Hematopoietic multipotent progenitor cell treated with erythropoietin and hydrocortisone succinate and interleukin-3 and kit ligand, for 6 days (in vitro differentiated cells): ENCODE data around the gene SNAPC1.
"Not testable (repeated sequence)": the region's sequence is repeated elsewhere in the genome, so short reads cannot be mapped to it uniquely, and the experiment has no call there.

Source experiments
- DNase-seq: peaks from one replicate; pipeline ENCODE4 v3.0.0-alpha.2; 2015

SNAPC1 gene, protein sequence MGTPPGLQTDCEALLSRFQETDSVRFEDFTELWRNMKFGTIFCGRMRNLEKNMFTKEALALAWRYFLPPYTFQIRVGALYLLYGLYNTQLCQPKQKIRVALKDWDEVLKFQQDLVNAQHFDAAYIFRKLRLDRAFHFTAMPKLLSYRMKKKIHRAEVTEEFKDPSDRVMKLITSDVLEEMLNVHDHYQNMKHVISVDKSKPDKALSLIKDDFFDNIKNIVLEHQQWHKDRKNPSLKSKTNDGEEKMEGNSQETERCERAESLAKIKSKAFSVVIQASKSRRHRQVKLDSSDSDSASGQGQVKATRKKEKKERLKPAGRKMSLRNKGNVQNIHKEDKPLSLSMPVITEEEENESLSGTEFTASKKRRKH

DNA sequence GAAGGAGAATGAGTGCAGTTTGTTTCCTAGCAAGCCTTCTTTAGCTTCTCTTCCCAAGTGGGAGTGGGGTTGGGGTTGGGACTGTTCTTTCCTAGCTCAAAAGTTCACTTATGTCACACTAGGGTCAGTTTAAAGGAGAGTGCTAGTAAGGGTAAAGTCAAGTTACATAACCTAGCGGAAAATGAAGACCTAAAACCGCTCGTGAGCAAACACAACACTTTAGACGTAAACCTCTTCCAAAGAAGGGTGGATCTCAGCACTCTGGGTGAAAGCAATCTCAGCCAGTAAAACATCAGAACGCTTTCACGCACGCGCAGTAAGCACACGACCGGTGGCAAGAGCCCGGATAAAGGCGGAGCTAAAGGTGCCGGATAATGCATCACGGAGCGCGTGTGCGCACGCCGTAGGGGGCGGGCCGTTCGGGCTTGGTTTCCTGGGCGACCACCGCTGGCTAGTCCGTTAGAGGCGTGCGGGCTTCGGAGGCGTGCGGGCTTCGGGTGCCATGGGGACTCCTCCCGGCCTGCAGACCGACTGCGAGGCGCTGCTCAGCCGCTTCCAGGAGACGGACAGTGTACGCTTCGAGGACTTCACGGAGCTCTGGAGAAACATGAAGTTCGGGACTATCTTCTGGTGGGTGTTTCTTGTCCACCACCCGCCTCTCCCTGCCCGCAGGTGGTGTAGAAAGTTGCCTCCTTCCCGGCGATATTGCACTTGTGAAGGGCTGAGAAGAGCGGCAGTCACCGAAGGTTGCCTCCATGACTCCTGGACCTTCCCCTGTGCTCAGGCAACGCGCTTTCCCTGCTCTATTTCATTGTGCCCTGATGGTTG lies at the start of gene SNAPC1:
SNAPC1 (plus strand) TSS at position 462 of the 828 bp plus-strand sequence; CDS start at position 503, 41 bp downstream.
- DNase-seq = peak; percentile 100

DNA sequence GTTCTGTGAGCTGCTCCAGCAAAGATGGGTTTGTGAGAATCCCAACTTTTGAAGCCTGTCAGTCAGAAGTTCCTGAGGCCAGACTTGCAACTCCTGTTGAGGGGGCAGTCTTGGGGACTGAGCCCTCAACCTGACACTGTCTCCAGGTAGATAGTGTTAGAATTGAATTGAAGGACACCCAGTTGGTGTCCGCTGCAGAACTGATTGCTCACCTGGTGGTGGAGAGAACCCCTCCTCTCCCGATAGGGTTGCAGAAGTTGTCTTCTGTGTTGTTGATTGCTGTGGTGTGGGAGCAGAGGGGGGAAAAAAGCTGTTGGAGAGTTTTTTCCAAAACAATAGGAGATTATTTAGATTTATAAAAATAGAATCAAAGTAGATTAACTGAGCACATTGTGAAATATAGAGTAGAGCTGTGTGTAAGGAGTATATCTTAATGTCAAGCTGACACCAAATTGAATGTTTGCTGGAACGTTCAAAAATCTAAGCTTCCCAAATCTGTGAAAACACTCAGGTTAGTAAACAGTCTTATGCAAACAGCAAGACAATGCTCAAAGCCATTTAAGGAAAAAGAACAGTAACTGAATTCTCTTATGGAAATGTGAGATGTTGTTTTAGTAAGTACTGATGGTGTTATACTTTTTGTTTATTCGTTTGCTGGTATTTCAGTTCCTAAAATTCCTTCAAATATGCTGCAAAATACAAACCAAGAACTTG lies 48.3 kb upstream of the SNAPC1 start:
- DNase-seq = no peak

DNA sequence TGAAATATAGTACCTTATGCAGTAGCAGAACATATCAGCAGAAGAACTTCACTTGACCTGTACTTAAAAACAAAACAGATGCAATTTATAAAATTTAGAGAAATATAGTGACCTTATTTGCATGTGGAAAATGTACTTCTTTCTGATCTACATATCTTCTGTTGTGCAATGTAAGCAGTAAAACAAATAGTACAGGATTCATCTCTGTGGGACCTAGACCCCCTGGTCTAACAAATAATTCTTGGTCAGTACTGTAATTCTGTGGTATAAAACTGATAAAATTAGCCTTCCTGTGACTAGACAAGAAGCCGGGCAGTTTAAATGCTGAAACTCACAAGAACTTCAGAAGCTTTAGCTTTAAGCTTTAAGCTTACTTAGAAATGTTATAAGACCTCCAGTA lies 45.3 kb upstream of the SNAPC1 start:
- no peak for DNase-seq

DNA sequence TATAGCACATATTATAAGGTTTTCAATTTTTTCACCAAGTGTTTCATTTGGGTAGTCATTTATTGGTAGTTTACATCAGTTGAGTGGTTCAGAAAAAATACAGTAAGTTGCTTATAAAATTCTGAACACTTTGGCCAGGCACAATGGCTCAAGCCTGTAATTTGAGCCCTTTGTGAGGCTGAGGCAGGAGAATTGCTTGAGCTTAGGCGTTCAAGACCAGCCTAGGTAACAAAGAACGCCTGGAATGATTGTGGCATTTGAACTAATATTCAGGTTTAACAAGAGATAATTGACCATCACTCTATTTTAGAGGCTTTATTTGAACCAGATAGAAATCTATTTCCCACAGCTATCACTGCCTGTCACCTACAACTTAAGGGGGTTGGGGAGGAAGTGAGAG lies 44.2 kb upstream of the SNAPC1 start:
- DNase-seq = no peak

DNA sequence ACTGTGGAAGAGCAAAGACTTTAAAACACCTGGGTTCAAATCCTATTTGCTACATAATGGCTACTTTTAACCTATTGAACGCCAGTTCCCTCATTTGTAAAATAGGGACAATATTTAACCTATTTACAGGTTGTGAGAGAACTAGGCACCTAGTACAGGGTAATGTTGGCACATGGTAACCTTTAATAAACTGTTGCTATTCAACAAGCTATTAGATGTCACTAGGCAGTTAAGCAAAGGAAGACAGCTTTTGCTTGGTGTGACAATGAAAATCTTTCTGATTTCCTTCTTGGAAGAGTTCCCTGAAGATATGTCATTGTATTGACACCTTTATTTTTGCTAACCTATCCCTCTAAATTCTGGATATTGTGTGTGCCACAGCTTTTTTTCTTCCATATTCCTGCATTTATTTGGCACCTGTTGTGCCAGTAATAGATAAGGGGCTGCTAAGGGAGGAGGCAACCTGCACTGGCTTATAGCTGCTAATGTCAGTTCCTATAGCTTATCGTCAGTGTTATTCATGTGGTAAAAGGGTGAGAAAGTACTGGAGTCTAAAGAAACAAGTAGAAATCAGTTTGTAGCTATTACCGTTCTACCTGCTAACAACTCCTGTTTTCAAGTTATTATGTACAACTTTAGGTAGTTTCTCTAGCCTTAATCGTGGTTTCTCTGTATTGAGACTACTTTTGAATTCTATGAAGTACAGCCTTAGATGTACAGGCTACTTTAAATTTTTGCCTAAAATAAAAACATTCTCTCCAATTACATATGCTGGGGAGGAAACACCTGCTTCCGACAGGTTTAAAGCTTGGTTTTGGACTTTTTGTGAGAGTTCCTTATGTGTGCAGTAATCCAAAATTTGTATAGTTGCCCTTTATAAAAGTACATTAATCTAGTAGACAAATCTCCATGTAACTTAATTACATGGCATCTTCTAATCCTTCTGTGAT lies 42.6 kb upstream of the SNAPC1 start:
- DNase-seq = peak; percentile 73

DNA sequence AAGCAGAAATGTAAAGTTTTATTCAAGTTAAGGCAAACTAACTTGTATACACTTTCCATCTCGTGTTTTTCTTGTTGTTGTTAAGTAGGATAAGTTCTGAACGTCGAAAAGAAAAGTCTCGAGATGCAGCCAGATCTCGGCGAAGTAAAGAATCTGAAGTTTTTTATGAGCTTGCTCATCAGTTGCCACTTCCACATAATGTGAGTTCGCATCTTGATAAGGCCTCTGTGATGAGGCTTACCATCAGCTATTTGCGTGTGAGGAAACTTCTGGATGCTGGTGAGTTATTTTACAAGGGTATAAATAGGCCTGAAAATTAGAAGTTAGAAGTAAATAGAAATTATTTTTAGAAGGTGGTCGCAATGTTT lies 41.9 kb upstream of the SNAPC1 start:
- DNase-seq = peak; percentile 64

DNA sequence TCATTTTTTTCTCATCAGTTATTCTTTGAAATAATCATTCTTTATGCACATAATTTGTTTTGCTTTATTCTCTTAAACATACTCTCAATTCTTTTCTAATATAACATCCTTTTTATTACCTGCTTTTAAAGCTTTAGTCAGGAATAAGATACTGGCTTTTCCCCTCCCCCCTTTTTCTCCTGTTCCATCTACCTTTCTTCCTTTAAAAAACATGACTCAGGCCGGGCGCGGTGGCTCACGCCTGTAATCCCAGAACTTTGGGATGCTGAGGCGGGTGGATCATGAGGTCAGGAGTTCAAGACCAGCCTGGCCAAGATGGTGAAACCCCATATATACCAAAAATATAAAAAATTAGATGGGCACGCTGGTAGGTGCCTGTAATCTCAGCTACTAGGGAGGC lies 41.5 kb upstream of the SNAPC1 start:
- DNase-seq = no peak

DNA sequence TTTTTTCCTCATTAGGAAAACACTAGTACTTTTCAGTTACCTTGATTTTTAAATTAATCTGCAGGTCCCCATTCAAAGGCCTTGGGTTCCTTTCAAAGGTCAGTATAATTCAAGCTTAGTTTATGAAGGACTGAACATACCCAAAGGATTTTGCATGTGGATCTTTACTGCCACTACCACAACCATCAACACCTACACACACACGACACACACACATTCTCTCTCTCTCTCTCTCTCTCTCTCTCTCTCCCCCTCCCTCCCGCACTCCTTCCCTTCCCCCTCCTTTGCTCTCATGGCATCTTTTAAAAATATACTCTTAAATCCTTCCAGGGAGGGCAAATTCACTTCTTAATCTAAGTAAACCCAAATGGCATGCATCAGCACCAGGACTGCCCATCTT lies 38.1 kb upstream of the SNAPC1 start:
- DNase-seq = no peak

DNA sequence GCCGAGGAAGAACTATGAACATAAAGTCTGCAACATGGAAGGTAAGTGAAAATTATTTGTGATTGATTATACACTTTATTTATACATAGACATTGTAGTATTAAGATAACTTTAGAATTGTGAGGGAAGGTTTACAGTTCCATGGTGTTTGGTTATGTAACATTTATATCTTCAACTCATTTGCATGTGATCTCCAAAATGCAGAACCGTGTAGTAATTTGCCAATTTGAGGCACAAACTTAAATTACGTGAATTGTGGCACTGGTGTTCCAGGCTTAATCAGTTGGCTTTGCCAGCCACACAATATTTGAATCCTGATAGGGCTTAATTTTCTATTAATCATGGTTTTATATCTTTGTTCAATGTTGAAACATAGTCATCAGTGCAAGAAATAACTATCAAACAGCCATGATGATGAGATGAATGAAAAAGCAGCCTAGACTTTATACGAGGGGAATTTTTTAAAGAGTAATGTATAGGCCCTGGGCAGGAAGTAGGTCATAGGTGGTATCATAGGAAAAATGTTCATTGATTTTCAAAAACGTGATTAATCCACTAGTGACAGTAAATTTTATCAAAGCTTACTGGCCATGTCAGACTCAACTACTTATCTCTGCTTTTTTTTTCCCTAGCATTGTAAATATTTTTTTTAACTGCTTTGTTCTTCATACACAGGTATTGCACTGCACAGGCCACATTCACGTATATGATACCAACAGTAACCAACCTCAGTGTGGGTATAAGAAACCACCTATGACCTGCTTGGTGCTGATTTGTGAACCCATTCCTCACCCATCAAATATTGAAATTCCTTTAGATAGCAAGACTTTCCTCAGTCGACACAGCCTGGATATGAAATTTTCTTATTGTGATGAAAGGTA lies 35.2 kb upstream of the SNAPC1 start:
- no peak for DNase-seq

DNA sequence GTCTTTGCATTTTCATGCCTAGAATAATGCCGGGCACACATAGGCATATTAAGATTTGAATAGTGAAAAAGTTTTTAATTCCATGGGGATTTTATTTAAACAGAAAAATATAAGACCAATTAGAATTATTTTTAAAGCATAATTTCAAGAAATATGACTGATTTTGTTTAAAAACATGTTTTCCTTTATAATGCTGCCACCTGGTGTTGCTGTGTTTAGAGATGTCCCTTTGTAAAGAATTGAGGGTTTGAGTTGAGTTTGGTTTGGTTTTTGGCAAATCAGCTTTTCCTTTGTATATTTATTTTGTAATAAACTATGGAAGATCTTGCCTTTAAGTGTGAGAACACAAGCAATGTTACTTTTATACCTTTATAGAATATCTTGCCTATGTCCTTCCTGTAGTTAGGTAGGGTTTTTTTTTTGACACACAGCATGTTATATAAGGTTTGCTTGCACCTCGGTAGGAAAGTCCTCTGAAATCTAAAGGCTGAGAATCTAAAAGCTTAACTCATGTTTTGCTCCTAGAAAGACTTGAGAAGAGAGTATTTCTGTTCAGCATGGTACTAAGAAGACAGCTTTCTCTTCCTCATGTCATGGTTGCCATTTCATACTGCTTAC lies 31.4 kb upstream of the SNAPC1 start:
- peak; percentile 38 for DNase-seq

DNA sequence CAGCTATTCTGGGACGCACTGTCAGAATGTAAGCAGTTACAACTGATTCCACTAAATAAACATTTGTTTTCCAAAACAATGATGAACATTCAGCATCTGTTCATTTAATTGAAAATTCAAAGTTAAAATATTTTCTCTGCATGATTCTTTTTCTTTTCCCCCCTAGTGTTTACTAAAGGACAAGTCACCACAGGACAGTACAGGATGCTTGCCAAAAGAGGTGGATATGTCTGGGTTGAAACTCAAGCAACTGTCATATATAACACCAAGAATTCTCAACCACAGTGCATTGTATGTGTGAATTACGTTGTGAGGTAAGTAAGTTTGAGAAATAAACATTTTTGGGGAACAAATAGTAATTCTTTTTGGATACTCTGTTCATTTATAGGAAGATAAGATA lies 28.2 kb upstream of the SNAPC1 start:
- DNase-seq = peak; percentile 10

DNA sequence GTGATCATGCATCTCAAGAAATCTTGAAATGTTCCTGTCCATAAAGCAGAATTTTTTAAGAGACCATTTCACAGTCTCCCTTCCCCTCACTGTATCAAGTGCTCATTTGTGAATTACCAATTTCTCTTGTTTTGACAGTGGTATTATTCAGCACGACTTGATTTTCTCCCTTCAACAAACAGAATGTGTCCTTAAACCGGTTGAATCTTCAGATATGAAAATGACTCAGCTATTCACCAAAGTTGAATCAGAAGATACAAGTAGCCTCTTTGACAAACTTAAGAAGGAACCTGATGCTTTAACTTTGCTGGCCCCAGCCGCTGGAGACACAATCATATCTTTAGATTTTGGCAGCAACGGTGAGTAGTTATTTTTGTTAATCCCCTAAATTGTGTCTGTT lies 25.5 kb upstream of the SNAPC1 start:
- no peak for DNase-seq

DNA sequence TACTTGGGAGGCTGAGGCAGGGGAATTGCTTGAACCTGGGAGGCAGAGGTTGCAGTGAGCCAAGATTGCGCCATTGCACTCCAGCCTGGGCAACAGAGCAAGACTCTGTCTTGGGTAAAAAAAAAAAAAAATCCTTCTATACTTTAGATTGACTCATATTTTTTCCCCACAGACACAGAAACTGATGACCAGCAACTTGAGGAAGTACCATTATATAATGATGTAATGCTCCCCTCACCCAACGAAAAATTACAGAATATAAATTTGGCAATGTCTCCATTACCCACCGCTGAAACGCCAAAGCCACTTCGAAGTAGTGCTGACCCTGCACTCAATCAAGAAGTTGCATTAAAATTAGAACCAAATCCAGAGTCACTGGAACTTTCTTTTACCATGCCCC lies 24.3 kb upstream of the SNAPC1 start:
- DNase-seq = no peak

DNA sequence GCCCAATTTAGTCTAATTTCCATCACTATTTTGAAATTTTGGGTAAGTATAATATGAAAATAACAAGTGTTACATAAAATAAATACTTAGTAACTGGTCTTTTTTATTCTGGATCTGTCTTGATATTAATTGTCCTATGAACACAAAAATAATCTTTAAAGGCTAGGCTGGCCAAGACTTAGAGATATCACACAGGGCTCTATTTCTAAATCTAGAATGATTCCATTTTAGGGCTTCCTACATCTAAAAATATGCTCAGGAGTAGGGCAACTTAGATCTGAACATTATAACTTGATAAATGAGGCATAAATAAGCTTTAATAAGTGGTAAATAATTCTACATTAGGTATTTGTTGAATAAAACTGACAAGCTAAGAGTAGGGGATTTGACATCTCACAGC lies 23.1 kb upstream of the SNAPC1 start:
- DNase-seq = no peak

DNA sequence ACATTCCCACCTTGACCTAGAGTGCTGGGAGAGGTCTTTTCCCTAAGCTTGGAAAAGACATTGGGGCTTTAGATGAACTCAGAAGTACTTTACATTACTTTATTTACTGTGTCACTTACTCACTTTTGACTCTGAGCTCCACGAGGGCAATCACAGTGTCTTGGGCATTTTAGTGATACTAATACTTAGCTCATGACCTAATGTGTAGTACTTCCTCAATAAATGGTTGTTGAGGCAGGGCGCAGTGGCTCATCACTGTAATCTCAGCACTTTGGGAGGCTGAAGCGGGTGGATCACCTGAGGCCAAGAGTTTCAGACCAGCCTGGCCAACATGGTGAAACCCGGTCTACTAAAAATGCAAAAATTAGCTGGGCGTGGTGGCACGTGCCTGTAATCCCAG lies 19.8 kb upstream of the SNAPC1 start:
- no peak for DNase-seq

DNA sequence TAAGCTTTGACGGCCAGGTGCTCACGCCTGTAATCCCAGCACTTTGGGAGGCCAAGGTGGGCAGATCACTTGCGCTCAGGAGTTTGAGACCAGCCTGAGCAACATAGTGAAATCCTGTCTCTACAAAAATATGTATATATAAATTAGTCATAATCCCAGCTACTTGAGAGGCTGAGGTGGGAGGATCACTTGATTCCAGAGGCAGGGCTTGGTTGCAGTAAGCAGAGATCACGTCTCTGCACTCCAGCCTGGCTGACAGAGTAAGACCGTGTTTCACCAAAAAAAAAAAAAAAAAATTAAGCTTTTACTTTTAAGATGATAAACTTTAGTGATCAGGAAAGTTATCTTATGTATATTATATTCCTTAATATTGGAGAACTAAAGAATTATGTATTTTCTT lies 18.0 kb upstream of the SNAPC1 start:
- DNase-seq = no peak

DNA sequence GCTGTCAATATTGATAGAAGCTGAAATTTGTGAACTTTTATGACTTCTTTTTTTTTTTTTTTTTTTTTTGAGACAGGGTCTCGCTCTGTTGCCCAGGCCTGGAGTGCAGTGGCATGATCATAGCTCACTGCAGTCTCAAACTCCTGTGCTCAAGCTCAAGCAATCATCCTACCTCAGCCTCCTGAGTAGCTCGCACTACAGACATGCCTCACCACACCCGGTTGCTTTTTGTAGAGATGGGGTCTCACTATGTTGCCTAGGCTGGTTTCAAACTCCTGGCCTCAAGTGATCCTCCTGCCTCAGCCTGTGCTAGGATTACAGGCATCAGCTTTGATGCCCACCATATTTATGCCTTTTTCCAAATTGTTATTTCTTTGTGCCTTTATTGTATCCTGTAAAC lies 15.9 kb upstream of the SNAPC1 start:
- DNase-seq = not testable (repeated sequence)

DNA sequence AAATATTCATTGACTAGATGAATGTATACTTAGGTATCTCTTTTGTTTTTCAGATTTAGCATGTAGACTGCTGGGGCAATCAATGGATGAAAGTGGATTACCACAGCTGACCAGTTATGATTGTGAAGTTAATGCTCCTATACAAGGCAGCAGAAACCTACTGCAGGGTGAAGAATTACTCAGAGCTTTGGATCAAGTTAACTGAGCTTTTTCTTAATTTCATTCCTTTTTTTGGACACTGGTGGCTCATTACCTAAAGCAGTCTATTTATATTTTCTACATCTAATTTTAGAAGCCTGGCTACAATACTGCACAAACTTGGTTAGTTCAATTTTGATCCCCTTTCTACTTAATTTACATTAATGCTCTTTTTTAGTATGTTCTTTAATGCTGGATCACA lies 15.3 kb upstream of the SNAPC1 start:
- DNase-seq = no peak

DNA sequence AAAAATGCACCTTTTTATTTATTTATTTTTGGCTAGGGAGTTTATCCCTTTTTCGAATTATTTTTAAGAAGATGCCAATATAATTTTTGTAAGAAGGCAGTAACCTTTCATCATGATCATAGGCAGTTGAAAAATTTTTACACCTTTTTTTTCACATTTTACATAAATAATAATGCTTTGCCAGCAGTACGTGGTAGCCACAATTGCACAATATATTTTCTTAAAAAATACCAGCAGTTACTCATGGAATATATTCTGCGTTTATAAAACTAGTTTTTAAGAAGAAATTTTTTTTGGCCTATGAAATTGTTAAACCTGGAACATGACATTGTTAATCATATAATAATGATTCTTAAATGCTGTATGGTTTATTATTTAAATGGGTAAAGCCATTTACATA lies 14.9 kb upstream of the SNAPC1 start:
- DNase-seq = no peak

DNA sequence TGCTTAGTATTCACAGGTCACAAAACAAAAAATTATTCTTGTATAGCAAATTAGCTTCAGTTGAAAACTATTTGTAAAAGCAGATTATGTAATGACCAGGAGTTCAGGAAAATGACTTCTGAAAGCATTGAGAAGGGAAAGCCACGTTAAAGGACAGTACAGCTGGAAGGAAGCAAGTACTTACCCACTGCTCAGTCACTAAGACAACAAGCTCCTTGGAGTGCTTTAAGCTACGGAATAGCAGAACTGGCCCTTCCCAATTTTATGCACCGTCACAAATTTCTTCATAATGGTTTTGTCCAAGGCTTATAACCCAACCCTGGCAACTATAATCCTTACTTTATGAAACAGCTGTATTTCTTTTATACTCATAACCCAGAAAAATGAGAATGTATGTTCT lies 13.0 kb upstream of the SNAPC1 start:
- no peak for DNase-seq

DNA sequence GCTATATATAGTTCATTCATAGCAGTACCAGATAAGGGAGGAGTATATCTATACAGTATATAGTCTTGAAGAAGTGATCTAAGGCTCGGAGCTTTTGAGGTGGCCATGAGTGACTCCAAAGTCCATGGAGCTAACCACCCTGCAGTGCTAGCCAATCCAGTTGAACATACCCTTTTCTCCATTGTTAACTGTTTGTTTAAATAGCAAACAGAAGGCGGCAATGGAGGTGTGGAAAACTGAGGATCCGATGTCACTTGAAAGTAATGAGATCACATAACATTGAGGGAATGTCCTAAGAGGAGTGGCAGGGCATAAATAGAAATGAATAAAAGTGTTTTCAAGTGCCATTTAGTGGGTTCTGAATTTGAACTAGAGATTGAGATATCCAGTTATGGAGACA lies 12.4 kb upstream of the SNAPC1 start:
- peak; percentile 15 for DNase-seq
